Ecto neural progenitor cell (in vitro differentiated cells): ENCODE data around the gene SMIM10.
"Not testable (repeated sequence)": the region's sequence is repeated elsewhere in the genome, so short reads cannot be mapped to it uniquely, and the experiment has no call there.

Source experiments
- DNase-seq: peaks from one replicate; pipeline ENCODE4 v3.0.0-alpha.2; 2018; ENCODE audit warnings: low spot score

Gene SMIM10

GRCh38 chrX:134990801-134991481 is at the start of gene SMIM10:
Gene SMIM10, plus strand, starts transcription at chrX:134990991. Its CDS starts 105 bp downstream, at chrX:134991096.
- peak; percentile 53 for DNase-seq

DNA sequence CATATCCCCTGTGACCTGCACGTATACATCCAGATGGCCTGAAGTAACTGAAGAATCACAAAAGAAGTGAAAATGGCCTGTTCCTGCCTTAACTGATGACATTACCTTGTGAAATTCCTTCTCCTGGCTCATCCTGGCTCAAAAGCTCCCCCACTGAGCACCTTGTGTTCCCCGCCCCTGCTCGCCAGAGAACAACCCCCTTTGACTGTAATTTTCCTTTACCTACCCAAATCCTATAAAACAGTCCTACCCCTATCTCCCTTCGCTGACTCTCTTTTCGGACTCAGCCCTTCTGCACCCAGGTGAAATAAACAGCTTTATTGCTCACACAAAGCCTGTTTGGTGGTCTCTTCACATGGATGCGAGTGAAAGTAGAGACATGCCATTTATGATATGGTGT is 44.4 kb upstream of the SMIM10 start:
- DNase-seq = not testable (repeated sequence)

- DNase-seq = no peak
These were observed 42.2 kb upstream of the SMIM10 start for GRCh38 chrX:134948333-134949241.

- DNase-seq = no peak
These were observed 41.5 kb upstream of the SMIM10 start for GRCh38 chrX:134949271-134949670.

DNA sequence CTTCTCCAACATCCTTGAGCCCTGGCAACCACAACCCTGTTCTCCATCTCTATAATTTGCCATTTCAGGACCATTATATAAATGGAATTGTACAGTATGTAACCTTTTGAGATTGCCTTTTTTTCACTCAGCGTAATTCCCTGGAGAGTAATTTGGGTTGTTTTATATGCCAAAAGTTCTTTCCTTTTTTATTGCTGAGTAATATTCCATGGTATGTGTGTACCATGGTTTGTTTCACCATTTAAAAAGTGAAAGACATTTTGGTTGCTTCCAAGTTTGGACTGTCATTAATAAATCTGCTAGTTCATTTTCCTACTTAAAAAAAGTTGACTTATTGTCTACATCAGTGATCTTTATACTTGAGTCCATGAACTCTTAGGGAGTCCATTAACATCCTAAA is 33.0 kb upstream of the SMIM10 start:
- DNase-seq = no peak

GRCh38 chrX:134960366-134960765 is 30.4 kb upstream of the SMIM10 start:
- DNase-seq = not testable (repeated sequence)

DNA sequence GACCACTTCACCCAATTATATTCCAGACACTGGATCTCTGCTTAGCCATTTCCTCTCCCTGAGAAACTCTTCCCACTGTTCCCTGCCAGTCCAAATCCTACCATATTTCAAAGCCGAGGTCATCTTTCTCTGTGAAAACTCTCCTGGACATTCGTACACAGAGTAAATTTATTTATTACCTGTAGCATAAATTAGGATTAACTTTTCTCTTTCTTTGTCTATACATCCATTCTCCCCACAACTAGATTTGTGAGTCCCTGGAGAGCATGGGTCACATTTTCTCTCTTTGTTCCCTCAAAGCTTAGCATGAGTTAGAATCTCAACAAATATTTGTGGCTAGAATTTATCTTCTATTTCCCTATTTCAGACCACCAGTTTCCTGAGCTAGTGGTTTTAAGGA is 27.8 kb upstream of the SMIM10 start:
- DNase-seq = no peak

DNA sequence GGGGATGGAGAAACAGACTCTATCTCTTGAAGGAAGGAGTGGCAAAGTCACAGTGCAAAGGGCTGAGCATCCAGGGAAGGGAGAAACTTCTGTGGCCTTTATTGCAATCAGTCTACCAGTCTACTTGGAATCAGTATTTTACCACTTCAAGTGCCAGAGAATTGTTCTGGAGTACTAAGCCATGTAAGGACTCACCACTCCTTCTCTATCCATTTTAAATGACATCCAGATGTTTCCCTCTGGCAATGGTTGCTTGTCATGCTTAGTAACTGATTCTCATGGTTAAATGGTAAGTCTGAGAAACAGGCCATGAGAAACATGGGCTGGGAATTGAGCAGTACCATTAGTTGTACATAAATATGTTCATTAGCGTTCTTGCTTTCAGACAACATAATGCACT is 21.1 kb upstream of the SMIM10 start:
- DNase-seq = no peak

DNA sequence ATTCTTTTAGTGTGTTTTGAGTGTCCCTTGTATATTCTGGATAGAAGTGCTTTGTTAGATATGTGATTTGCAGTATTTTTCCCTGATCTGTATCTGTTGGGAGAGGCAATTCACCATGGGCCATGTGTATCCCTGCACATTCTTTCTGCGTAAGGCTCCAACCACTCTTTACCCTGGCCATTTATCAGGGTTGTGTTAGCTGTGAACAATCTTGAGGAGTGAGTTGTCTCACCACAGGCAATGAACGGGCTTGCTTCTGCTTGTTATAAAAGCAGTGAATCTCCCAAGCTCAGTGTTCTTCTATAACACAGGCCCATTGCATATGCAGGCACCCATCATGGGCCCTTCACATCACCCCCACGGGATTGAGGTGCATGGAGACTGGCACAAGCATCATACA is 18.9 kb upstream of the SMIM10 start:
- DNase-seq = no peak

DNA sequence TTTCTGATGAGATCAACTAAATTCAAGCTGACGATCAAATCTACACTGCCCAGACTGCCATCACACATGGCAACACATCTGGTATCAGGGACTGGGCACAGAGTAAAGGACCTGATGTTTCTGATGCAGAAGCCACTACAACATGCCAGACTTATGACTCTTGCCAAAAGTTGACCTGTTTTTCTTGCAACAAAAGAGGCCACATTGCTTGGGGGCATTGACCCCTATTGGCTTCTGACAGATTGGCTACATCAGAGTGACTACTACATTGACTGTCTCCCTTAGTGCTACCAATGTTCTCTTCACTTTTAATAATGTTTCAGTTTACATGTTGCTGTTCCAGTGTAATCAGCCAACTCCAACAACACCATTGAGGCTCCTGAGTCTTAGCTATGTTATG is 15.3 kb upstream of the SMIM10 start:
- DNase-seq = no peak

- no peak for DNase-seq
These were observed 8.9 kb upstream of the SMIM10 start for GRCh38 chrX:134981910-134982309.

GRCh38 chrX:134982748-134983147 is 8.0 kb upstream of the SMIM10 start:
- DNase-seq = no peak

DNA sequence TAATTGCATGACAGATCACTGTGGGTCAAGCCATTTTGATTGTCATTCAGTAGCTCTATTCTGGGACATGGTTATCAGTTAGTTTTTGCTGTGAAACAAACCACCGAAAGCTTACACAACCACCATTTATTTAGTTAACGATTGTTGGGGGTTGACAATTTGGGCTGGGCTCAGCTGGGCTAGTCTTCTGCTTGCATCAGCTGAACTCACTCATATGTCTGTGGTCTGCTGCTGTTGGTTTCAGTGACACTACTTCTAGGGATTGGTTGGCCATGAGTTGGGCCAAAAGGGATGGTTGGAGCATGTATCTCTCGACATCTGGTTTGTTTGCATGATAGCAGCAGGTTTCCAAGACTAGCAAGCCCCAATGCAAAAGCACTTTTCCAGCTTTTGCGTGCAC is 5.3 kb upstream of the SMIM10 start:
- no peak for DNase-seq

GRCh38 chrX:134990475-134990800 is 353 bp upstream of the SMIM10 start:
- no peak for DNase-seq

GRCh38 chrX:134997646-134998045 is 6.9 kb downstream of the SMIM10 start:
- no peak for DNase-seq

- no peak for DNase-seq
These were observed 7.5 kb downstream of the SMIM10 start for GRCh38 chrX:134998246-134998645.

DNA sequence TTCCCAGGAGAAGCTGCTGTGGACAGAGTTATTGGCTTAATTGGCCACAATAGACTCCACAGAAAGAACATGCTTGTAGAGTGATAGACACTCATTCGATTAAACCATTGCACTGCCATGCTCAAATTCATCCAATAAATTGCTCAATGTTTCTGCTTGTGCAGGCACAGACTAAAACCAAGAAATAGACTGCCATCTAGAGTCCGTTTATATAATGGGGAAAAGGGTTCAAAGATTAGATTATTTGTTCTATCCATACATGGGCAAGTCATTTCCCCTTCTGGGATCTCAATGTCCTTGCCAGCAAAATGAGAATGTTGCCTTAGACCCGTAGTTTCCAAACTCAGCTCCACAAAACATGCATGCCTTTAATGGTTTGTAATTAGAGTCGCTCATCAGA is 8.7 kb downstream of the SMIM10 start:
- DNase-seq = no peak

DNA sequence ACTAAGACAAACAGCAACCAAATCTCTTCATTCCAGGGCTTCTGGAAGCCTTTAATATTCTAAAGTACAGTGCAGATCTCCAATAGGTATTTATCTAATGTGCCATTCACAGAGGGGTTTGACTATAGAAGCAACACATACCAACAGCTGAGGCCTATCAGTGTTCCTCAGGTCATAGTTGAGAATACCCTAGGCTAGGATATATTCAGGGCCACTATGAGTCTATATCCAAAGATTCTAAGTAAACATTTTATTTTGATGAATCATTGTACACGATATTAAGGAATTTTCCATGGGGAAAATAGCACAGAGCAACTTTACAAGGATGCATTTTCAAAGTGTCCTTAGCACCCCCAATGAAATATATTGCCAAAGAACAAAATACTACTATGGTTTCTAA is 9.7 kb downstream of the SMIM10 start:
- DNase-seq = no peak

GRCh38 chrX:135003876-135004623 is 13.3 kb downstream of the SMIM10 start:
- DNase-seq = peak; percentile 91

GRCh38 chrX:135006187-135006586 is 15.4 kb downstream of the SMIM10 start:
- no peak for DNase-seq

GRCh38 chrX:135009057-135009610 is 18.3 kb downstream of the SMIM10 start:
- no peak for DNase-seq

GRCh38 chrX:135009838-135010237 is 19.0 kb downstream of the SMIM10 start:
- DNase-seq = no peak

DNA sequence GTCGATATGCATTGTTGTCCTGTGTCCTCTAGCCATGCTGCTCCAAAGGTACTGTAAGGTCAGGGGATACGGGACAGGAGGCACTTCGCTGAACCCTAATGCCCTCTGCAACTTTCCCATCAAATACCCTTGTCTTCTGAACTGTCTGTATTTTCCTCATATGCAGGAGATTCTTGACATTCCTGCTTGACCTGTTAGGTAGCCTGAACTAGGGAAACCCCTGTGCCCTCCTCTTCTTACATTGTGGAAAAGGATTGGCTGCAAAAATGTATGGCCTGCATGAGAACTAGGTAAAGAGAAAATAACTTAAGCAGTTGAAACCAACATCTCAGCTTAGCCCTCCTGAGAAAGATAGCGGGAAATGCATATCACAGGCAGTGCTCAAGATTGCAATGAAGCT is 20.1 kb downstream of the SMIM10 start:
- no peak for DNase-seq
